Measurements from ENCODE around the gene TTLL8.

DNA sequence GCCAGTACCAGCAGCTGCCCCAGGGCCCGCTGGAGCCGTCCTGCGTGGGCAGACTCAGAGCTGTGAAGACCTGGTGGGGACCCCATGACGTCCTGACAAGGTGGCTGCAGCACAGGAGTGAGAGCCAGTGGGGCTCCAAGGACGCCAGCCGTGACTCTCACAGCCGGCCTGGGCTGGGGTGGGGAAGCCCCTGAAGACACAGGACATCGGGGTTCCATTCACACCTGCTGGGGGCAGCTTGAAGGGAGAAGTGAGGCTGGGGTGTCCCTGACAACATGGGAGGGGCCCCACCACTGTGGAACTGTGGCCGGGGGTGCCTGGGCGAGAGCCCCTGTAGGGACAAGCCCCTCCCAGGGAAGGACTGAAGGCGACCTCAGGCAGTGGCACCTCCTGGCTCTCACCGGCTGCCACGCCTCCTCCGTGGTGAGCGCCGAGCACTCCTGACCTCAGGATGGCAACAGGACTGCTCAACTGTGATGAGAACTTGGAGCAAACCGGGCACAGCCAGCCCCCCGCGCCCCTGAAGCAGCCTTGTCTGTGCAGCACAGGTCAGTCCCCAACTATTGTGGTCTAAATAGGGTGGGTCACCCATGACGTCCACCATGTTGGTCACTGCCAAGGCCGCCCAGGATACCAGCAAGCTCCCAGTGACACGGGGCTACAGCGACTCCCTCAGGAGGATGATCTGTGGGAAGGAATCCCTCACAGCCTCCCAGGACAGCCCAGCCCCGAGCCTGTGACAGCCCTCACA lies 22.8 kb downstream of the TTLL8 start:
- TF ChIP-seq CTCF (IDR thresholded peaks at IDR 0.05; ENCODE audit: poor library complexity): no peak
- no peak for TF ChIP-seq EZH2 (IDR thresholded peaks at IDR 0.05; ENCODE audit: borderline replicate concordance)
- no peak for TF ChIP-seq EZH2phosphoT487 (IDR thresholded peaks at IDR 0.05; ENCODE audit: low read depth, severe bottlenecking, unreplicated experiment)
